HepG2 (cell line): Measurements from ENCODE around the gene UBALD1. TPM values are rescaled to one million over a fixed set of nuclear protein-coding genes. Genes with fewer than 3 reads are reported as not detected.

ENCODE experiments used
- ATAC-seq: fragments of 200-7000 bp; cut with Tn5 transposase; 3 replicates; pipeline ENCODE4 v1.9.1; 2020; ENCODE audit warnings: mild to moderate bottlenecking, moderate library complexity
- BruUV-seq: library from RNA; stranded (reverse); fragments of 400-500 nt; replicated peaks from 2 replicates; lab custom pipeline; 2021; lab: Mats Ljungman, UMichigan
- CTCF ChIA-PET: fragments of 300-600 bp; formaldehyde crosslinking; extraction: SDS; loops from one replicate; lab custom pipeline; 2021; ENCODE audit warnings: low total read pairs, inconsistent platforms, low intra/inter-chr PET ratio; lab: Yijun Ruan, JAX
- POLR2A ChIA-PET: fragments of 350-600 bp; sonication (Branson Sonifier 250); formaldehyde crosslinking; loops from one replicate; lab custom pipeline; 2020; ENCODE audit warnings: antibody characterized with exemption, inconsistent platforms; lab: Yijun Ruan, JAX
- DNase-seq: peaks from one replicate; pipeline ENCODE4 v3.0.0-alpha.2; 2015; ENCODE audit warnings: low spot score
- FAIRE-seq: peaks from 3 replicates; lab custom pipeline; 2011; peaks lifted over from hg19 to GRCh38; lab: Jason Lieb, UNC
- H2AFZ ChIP-seq: one replicate; pipeline ENCODE4 v1.6.1; 2011; ENCODE audit warnings: low read length, inconsistent platforms
- H3K27ac ChIP-seq: fragments of 300-600 bp; 3 replicates; pipeline ENCODE4 v1.8.0; 2011; ENCODE audit warnings: mixed run types, mild to moderate bottlenecking, mixed read lengths, low read length, inconsistent platforms; ENCODE audit not compliant: insufficient read depth; ENCODE audit errors: extremely low read length
- H3K27me3 ChIP-seq, 2 experiments: fragments of 200-600 bp in 1 of 2; 2 replicates in 1 of 2; 3 replicates in 1 of 2; pipeline versions ENCODE4 v1.6.0 to v1.8.0; 2011; ENCODE audit warnings: low read length in 2 of 2, mild to moderate bottlenecking in 2 of 2, moderate library complexity in 2 of 2, inconsistent platforms in 1 of 2; ENCODE audit not compliant: insufficient read depth in 2 of 2, control insufficient read depth in 1 of 2
- H3K36me3 ChIP-seq, 2 experiments: fragments of 200-600 bp in 1 of 2; replicated peaks in 1 of 2; 2 replicates in 1 of 2; 3 replicates in 1 of 2; pipeline versions ENCODE4 v1.5.1 to v1.8.0; 2011; ENCODE audit warnings: low read length in 2 of 2, inconsistent platforms in 1 of 2; ENCODE audit not compliant: insufficient read depth in 2 of 2, control insufficient read depth in 1 of 2
- H3K4me1 ChIP-seq: 2 replicates; pipeline ENCODE4 v1.5.1; 2012; ENCODE audit warnings: low read length, inconsistent platforms; ENCODE audit not compliant: insufficient read depth
- H3K4me2 ChIP-seq: 2 replicates; pipeline ENCODE4 v1.6.0; 2011; ENCODE audit warnings: low read depth, low read length, inconsistent platforms
- H3K4me3 ChIP-seq, 3 experiments: fragments of 200-600 bp in 1 of 3; sonication (generic), shearing (Covaris generic) in 1 of 3; replicated peaks in 1 of 3; 2 replicates each; pipeline ENCODE4 v1.5.1; 2011 to 2016; ENCODE audit warnings: low read length in 3 of 3, inconsistent platforms in 2 of 3, low read depth in 2 of 3, mild to moderate bottlenecking in 2 of 3, control low read depth in 1 of 3, mixed read lengths in 1 of 3; ENCODE audit not compliant: insufficient read depth in 1 of 3
- H3K79me2 ChIP-seq: one replicate; pipeline ENCODE4 v1.6.1; 2011; ENCODE audit warnings: low read length, inconsistent platforms; ENCODE audit not compliant: insufficient read depth
- H3K9ac ChIP-seq: 2 replicates; pipeline ENCODE4 v1.6.0; 2011; ENCODE audit warnings: mild to moderate bottlenecking, low read depth, low read length, inconsistent platforms; ENCODE audit not compliant: insufficient read depth
- H3K9me3 ChIP-seq: 2 replicates; pipeline ENCODE4 v1.5.1; 2012; ENCODE audit warnings: mild to moderate bottlenecking, low read length
- H4K20me1 ChIP-seq: 2 replicates; pipeline ENCODE4 v1.6.0; 2011; ENCODE audit warnings: inconsistent platforms, mild to moderate bottlenecking, low read length, moderate library complexity; ENCODE audit not compliant: insufficient read depth
- BCL3 ChIP-seq: sonication (generic); formaldehyde crosslinking; IDR thresholded peaks from 2 replicates; pipeline ENCODE4 v1.5.1; 2020; ENCODE audit warnings: mild to moderate bottlenecking, missing genetic modification reagents, moderate library complexity
- CERS6 ChIP-seq: sonication (generic); formaldehyde crosslinking; IDR thresholded peaks from 2 replicates; pipeline ENCODE4 v1.5.0; 2020; ENCODE audit warnings: missing genetic modification reagents
- GATAD2A ChIP-seq: IDR thresholded peaks from 2 replicates; pipeline ENCODE4 v1.6.1; 2016
- GPN1 ChIP-seq: sonication (generic); formaldehyde crosslinking; IDR thresholded peaks from 2 replicates; pipeline ENCODE4 v1.5.1; 2020; ENCODE audit warnings: missing genetic modification reagents, borderline replicate concordance
- HMG20A ChIP-seq: IDR thresholded peaks from 2 replicates; pipeline ENCODE4 v1.6.1; 2016; ENCODE audit warnings: borderline replicate concordance
- HNRNPL ChIP-seq: fragments of 200-400 bp; formaldehyde crosslinking; IDR thresholded peaks from 2 replicates; pipeline ENCODE4 v1.6.1; 2017; ENCODE audit warnings: mild to moderate bottlenecking, low read depth, low read length
- KLF13 ChIP-seq: sonication (generic); formaldehyde crosslinking; IDR thresholded peaks from 2 replicates; pipeline ENCODE4 v1.4.0; 2020; ENCODE audit warnings: mild to moderate bottlenecking, missing genetic modification reagents
- MBD4 ChIP-seq: IDR thresholded peaks from 2 replicates; pipeline ENCODE4 v1.6.1; 2012; ENCODE audit warnings: low read length, inconsistent platforms, borderline replicate concordance
- NFE2L2 ChIP-seq: fragments of 150-350 bp; IDR thresholded peaks from 2 replicates; pipeline ENCODE4 v1.6.1; 2014; ENCODE audit warnings: low read length
- RFX5 ChIP-seq: IDR thresholded peaks from 2 replicates; pipeline ENCODE4 v1.6.1; 2011; ENCODE audit warnings: low read depth, low read length, improper control_type of control experiment
- SSRP1 ChIP-seq: IDR thresholded peaks from 2 replicates; pipeline ENCODE4 v1.6.1; 2016; ENCODE audit warnings: control low read depth
- TCF7 ChIP-seq: sonication (generic); IDR thresholded peaks from 2 replicates; pipeline ENCODE4 v1.6.1; 2016; ENCODE audit warnings: antibody characterized with exemption, low read depth
- ZBTB14 ChIP-seq: sonication (generic); formaldehyde crosslinking; IDR thresholded peaks from 2 replicates; pipeline ENCODE4 v1.4.0; 2020; ENCODE audit warnings: missing genetic modification reagents
- ZNF235 ChIP-seq: sonication (generic); formaldehyde crosslinking; IDR thresholded peaks from 2 replicates; pipeline ENCODE4 v1.8.1; 2023; ENCODE audit warnings: mild to moderate bottlenecking, missing genetic modification reagents, borderline replicate concordance
- ZNF747 ChIP-seq: sonication (generic); formaldehyde crosslinking; IDR thresholded peaks from 2 replicates; pipeline ENCODE4 v1.8.1; 2023; ENCODE audit warnings: missing genetic modification reagents, mild to moderate bottlenecking, borderline replicate concordance
- ZSCAN25 ChIP-seq: sonication (generic); formaldehyde crosslinking; IDR thresholded peaks from 2 replicates; pipeline ENCODE4 v1.8.0; 2022; ENCODE audit warnings: mild to moderate bottlenecking, missing genetic modification reagents
- WGBS: methylation state at CpG from one replicate; pipeline ENCODE4 v1.1.6; 2017; ENCODE audit warnings: low lambda C conversion rate; 5-methylcytosine and 5-hydroxymethylcytosine counted together
- in situ Hi-C: cut with HindIII; loops from 2 replicates; pipeline ENCODE4 v1.10.0; 2017; ENCODE audit warnings: low pct_unique_long_range_greater_than_20kb; ENCODE audit not compliant: extremely low pct_ligation_motif_present
- intact Hi-C: fragments of 100-400 bp; cut with micrococcal nuclease; formaldehyde crosslinking; loops from one replicate; pipeline ENCODE4 v1.10.0; 2022; ENCODE audit not compliant: unreplicated experiment
- polyA plus RNA-seq, 8 experiments: library from polyadenylated mRNA; depleted of rRNA in 3 of 8; stranded (reverse) in 7 of 8; unstranded in 1 of 8; fragments of >200 nt; fragmentation: Illumina TruSeq in 4 of 8; extraction: Trizol in 4 of 8; gene quantifications; 2 replicates each; pipeline versions ENCODE4 v1.2.1 to v1.2.3, GENCODE V29; 2011 to 2016; ENCODE audit warnings: low read depth in 4 of 8, missing spikeins in 1 of 8, mixed read lengths in 1 of 8; ENCODE audit not compliant: insufficient read depth in 1 of 8
- total RNA-seq, 5 experiments: library from RNA; depleted of rRNA; stranded (reverse); fragments of >200 nt; fragmentation: Illumina TruSeq; extraction: Trizol; gene quantifications; 2 replicates each; pipeline ENCODE4 v1.2.3, GENCODE V29; 2016; ENCODE audit warnings: low read depth in 1 of 5
- TF ChIP-seq, protein P1 (sequence below): sonication (generic); formaldehyde crosslinking; IDR thresholded peaks from 2 replicates; pipeline ENCODE4 v1.8.1; 2023; ENCODE audit warnings: mild to moderate bottlenecking, inconsistent platforms, moderate library complexity, missing genetic modification reagents, borderline replicate concordance
- TF ChIP-seq, protein P2 (sequence below): sonication (generic); formaldehyde crosslinking; IDR thresholded peaks from 2 replicates; pipeline ENCODE4 v1.5.0; 2020; ENCODE audit warnings: mild to moderate bottlenecking, low read depth, missing genetic modification reagents, borderline replicate concordance

UBALD1 gene
- total and polyA plus RNA-seq, 2 of the 13 experiments (the other 11 are each of a cell fraction or from before 2014, with no cell fraction given), result 6.8 to 12.3 TPM

DNA sequence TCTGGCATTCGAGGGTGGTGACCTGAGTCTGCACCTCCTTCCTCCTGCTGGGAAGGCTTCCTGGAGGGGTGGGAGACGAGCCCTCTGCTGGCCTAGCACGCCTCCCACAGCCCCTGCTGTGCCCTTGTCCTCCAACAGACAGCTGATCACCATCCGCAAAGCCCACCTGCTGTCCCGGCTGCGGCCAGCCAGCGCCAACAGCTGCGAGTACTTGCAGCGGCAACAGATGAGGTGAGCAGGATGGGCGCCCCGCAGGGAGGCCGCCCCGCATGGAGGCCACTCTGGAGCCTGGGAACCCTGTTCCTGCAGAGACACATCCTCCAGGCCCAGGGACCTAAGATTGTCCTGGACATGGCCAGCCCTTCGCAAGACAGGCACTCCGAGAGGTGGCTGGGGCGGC lies 21.6 kb downstream of the UBALD1 start:
- Histone ChIP-seq H3K27me3 (peaks cover 4 to 54% of the 10 kb centered on the region in 2 experiments), H3K9ac (no peak overlapping the region), H3K4me2 (no peak overlapping the region), H4K20me1 (no peaks in the 10 kb centered on the region), H3K4me1 (peaks cover 2% of the 10 kb centered on the region; the same call in 1 of the 2 replicates), H3K36me3 (no peaks in the 10 kb centered on the region), H2AFZ (no peak overlapping the region), H3K4me3 (no peak overlapping the region)
- in situ Hi-C loops, result no loop called here
- 33% methylated on average over 6 of the region's 16 CpGs for WGBS
- no TSS peak for BruUV-seq
- ATAC-seq (peak; percentile 42), DNase-seq (no peak)
- intact Hi-C loops, result no loop called here
- CTCF ChIA-PET, result no interaction called here
- POLR2A ChIA-PET, result no interaction called here
- TF ChIP-seq HNRNPL, result no peak
- TF ChIP-seq CERS6 (CRISPR knock-in tag), result no peak
- no peak for TF ChIP-seq ZNF235 (CRISPR knock-in tag)
- TF ChIP-seq, protein P1, sequence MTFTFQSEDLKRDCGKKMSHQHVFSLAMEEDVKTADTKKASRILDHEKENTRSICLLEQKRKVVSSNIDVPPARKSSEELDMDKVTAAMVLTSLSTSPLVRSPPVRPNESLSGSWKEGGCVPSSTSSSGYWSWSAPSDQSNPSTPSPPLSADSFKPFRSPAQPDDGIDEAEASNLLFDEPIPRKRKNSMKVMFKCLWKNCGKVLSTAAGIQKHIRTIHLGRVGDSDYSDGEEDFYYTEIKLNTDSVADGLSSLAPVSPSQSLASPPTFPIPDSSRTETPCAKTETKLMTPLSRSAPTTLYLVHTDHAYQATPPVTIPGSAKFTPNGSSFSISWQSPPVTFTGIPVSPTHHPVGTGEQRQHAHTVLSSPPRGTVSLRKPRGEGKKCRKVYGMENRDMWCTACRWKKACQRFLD, result no peak
- no peak for TF ChIP-seq GATAD2A (CRISPR knock-in tag)
- no peak for TF ChIP-seq MBD4
- no peak for TF ChIP-seq SSRP1 (CRISPR knock-in tag)
- TF ChIP-seq GPN1 (CRISPR knock-in tag), result no peak
- no peak for TF ChIP-seq ZSCAN25 (CRISPR knock-in tag)
- TF ChIP-seq RFX5, result no peak
- no peak for TF ChIP-seq ZBTB14 (CRISPR knock-in tag)
- no peak for TF ChIP-seq BCL3
- TF ChIP-seq, protein P2, sequence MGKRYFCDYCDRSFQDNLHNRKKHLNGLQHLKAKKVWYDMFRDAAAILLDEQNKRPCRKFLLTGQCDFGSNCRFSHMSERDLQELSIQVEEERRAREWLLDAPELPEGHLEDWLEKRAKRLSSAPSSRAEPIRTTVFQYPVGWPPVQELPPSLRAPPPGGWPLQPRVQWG (CRISPR knock-in tag), result no peak
- no peak for TF ChIP-seq TCF7
- no peak for TF ChIP-seq HMG20A (CRISPR knock-in tag)
- TF ChIP-seq KLF13 (CRISPR knock-in tag), result no peak
- no peak for TF ChIP-seq NFE2L2
- no peak for TF ChIP-seq ZNF747 (CRISPR knock-in tag)
- TF ChIP-seq, all 625 proteins: peak for 0
- Histone ChIP-seq H3K27ac (no peak overlapping the region), H3K79me2 (no peaks in the 10 kb centered on the region), H3K9me3 (peaks cover 7% of the 10 kb centered on the region)
- no peak for FAIRE-seq
